Stimulated activated effector memory CD8-positive, alpha-beta T cell treated with anti-CD3 and anti-CD28 coated beads, Interleukin-12 subunit alpha, Interleukin-12 subunit beta, amount 100 ng/mL, for 72 hours (primary cell): ENCODE results near the gene GATC.
"Not testable (repeated sequence)": the region's sequence is repeated elsewhere in the genome, so short reads cannot be mapped to it uniquely, and the experiment has no call there.

Experiments
- ATAC-seq: fragments of 150-1000 bp; cut with Tn5 transposase; 2 replicates; pipeline ENCODE4 v1.10.0; 2021
- DNase-seq, 2 donors: peaks; one replicate each; pipeline ENCODE4 v3.0.0; 2021 to 2022; ENCODE audit warnings: low spot score in 2 of 2
- H3K27ac Mint-ChIP-seq: one replicate; pipeline ENCODE4 v1.8.0; 2022; ENCODE audit warnings: mild to moderate bottlenecking, mixed read lengths
- H3K36me3 Mint-ChIP-seq: one replicate; pipeline ENCODE4 v1.8.0; 2022; ENCODE audit warnings: mild to moderate bottlenecking, mixed read lengths
- H3K4me1 Mint-ChIP-seq: one replicate; pipeline ENCODE4 v1.8.0; 2022; ENCODE audit warnings: mixed read lengths
- H3K4me3 Mint-ChIP-seq: one replicate; pipeline ENCODE4 v1.8.0; 2022; ENCODE audit warnings: mild to moderate bottlenecking, mixed read lengths
- H3K9me3 Mint-ChIP-seq: one replicate; pipeline ENCODE4 v1.8.0; 2022; ENCODE audit warnings: mixed read lengths

GATC gene

DNA sequence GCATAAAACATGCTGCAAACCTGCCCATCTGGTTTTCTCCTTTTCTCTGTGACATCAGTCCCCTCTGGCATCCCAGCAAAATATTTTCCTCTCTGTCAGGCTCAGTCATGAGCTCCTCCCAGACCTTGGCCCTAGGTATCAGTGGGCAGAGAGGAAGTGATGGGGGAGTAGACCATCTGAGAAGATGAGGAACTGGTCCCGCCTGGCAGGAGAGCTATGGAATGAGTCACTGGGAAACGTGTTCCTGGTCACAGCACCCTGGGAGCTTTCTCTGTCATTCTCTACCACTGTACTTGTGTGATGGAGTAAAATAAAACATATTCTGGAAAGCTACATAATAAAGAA is 28.3 kb downstream of the GATC start:
- Mint-ChIP-seq H3K4me3 (no peak overlapping the region), H3K27ac (peak overlapping the region; percentile 15), H3K4me1 (peaks cover 33% of the 10 kb centered on the region), H3K9me3 (no peaks in the 10 kb centered on the region), H3K36me3 (peaks cover 3% of the 10 kb centered on the region)
- no peak for ATAC-seq
- no peak for DNase-seq

DNA sequence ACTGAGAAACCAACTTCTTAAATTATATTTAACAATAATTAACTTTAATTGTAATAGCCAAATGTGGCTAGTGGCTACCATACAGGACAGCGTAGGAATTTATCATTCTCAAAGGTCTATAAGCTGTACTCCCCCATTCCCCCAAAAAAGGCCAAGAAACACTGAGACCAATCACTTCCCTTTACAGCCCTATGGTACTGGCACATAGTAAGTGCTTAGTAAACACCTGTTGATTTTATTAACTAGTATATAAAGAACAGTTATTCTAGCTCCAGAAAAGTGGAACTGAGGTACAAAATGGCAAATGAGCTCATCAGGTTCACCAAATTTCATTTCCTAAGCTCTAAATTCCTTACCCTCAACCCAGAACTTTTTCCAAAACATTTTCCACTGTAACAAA is 29.4 kb downstream of the GATC start:
- Mint-ChIP-seq H3K36me3 (no peaks in the 10 kb centered on the region), H3K4me1 (peaks cover 33% of the 10 kb centered on the region), H3K27ac (no peak overlapping the region), H3K9me3 (no peaks in the 10 kb centered on the region), H3K4me3 (no peak overlapping the region)
- ATAC-seq (no peak), DNase-seq (no peak)

DNA sequence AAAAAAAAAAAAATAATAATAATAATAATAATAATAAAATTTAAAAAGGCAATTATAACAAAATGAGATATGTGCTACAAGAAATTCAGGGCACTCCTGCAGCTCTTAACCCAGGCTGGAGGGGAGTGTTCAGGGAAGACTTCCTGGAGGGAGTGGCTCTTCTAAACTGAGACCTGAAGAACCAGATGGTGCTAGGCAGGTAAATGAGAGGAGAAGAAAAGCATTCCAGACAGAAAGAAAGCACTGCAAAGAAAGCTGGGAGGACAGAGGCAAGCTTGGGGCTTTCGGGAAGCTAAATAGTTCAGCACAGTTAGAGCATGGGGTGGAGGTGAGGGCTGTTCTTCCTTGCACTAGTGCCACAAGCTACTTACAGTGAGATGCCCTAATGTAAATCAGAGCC is 33.2 kb downstream of the GATC start:
- Mint-ChIP-seq H3K4me3 (no peak overlapping the region), H3K36me3 (no peaks in the 10 kb centered on the region), H3K4me1 (peaks cover 42% of the 10 kb centered on the region), H3K27ac (peak overlapping the region; percentile 62), H3K9me3 (no peaks in the 10 kb centered on the region)
- DNase-seq (no peak), ATAC-seq (no peak)

DNA sequence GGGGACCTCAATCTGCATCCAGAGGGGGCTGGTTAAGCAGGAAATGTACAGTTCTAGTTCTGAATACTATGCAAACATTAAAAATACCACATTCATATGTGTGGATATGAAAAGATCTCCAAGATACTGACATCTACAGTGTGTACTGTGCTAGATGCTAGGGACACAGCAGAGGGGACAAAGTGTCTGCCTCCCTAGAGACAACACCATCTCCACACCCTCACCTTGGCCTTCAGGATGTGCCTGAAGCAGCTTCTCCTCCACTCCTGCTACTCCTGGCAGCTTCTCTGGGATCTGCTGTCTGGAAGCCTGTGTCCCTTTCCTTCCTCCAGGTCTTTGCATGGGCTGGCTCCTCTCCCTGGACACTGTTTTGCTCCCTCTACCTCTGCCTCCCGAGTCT is 34.0 kb downstream of the GATC start:
- Mint-ChIP-seq H3K4me3 (peak overlapping the region; percentile 53), H3K9me3 (no peaks in the 10 kb centered on the region), H3K36me3 (no peaks in the 10 kb centered on the region), H3K4me1 (peaks cover 36% of the 10 kb centered on the region), H3K27ac (peak overlapping the region; percentile 62)
- no peak for DNase-seq
- no peak for ATAC-seq

DNA sequence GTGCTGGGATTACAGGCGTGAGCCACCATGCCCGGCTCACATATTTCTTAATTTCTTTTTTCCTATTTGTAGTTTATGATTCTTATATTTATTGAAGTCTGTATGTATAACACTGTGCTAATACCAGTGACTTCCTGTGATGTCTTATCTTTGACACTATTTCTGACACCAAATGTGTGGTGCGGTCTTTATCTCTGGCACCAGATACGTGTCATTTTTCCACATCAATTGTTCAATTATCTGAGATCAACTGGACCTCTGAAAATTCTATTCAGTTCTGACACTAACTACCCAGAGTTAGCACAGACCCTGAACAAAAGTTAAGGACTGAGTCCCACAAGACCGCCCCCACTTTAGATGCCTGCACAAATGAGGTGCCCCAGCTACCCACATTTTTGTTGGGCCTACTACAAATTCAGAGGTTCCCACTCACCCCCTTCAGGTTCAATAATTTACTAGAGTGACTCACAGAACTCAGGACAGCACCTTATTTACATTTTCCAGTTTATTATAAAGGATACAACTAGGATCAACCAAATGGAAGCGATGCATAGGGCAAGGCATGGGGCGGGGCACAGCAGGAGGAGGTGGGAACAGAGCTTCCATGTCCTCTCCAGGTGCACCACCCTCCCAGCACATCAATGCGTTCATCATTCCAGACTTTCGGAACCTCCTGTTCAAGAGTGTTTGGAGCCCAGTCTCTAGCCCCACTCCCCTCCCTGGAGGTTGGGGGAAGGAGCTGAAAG is 35.0 kb downstream of the GATC start:
- H3K27ac Mint-ChIP-seq: peak overlapping the region; percentile 62
- ATAC-seq (peak; percentile 73), DNase-seq (no peak)

DNA sequence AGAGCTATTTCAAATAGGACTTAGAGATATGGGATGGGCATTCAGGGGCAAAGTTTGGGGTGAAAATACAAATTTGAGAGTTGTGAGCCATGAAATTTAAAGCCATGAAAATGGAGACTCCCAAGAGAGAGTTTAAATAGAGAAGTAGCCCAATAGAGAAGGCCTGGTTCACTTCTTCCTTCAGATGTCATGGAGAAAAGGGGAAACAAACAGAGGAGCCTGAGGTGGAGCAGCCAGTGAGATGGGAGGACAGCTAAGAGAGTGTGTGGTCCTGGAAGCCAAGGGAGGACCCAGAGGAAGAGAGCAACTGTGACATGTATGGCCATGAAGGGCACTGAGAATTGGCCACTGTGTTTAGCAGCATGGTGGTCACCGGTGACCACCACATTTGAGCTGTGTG is 37.4 kb downstream of the GATC start:
- DNase-seq (no peak), ATAC-seq (no peak)
- Mint-ChIP-seq H3K9me3 (no peaks in the 10 kb centered on the region), H3K4me1 (peaks cover 36% of the 10 kb centered on the region), H3K36me3 (no peaks in the 10 kb centered on the region), H3K4me3 (no peak overlapping the region), H3K27ac (peak overlapping the region; percentile 4)

More for the DNA sequence above, 35.0 kb downstream of the GATC start:
- H3K9me3 Mint-ChIP-seq: no peaks in the 10 kb centered on the region
- peaks cover 36% of the 10 kb centered on the region for H3K4me1 Mint-ChIP-seq
- no peaks in the 10 kb centered on the region for H3K36me3 Mint-ChIP-seq
- peak overlapping the region; percentile 53 for H3K4me3 Mint-ChIP-seq

DNA sequence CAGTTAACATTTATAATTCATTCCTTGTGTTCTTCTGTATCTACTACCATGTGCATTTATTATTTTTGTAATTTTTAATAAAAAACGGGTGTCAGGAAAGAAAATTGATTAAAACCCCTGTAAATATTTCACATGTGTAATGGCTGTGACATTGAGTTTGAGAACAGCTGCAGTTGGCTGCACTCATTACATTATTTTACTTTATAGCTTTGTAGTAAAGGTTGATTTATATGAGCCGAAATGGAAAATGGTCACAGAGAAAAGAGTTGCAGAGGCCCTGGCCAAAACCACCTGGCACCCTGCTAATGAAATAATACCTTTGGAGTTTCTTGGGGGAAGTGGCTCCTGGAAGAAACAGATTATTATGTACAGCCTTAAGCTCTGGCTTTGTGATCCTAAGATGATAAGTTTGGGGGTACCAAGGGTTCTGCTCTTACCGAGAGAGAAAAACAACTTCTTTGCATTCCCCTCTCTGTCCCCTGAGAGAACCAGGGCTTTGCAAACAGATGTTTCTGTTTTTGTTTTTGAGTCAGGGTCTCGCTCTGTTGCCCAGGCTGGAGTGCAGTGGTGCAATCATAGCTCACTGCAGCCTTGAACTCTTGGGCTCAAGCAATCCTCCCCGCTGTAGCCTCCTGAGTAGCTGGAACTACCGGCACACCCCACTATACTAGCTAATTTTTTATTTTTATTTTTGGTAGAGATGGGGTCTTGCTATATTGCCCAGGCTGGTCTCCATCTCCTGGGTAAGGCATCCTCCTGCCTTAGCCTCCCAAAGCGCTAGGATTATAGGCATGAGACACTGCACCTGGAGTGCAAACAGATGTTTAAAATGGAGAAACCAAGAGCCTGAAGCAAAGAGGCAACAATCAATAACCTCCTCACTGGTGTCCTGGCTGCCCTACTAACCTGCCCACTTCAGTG is 40.0 kb downstream of the GATC start:
- ATAC-seq (no peak), DNase-seq (no peak)
- Mint-ChIP-seq H3K27ac (no peak overlapping the region), H3K9me3 (no peaks in the 10 kb centered on the region), H3K4me1 (peaks cover 15% of the 10 kb centered on the region), H3K4me3 (no peak overlapping the region), H3K36me3 (no peaks in the 10 kb centered on the region)

DNA sequence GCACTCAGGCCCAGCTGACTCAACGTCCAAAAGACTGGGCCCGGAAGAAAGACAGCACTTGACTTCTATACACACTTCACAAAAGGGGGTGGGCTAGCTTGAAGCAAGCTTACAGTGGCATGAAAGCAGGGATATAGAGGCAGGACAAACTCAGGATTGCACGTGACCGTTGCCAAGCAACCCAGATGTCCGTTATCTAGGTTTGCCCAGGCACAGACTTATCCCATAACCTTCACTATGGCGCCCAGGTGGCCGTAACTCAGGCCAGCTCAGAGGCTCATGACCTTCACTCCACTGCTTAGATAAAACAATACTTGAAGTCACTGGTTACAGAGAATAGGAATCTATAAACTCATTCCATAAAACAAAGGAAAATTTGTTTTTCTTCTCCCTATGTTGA is 41.3 kb downstream of the GATC start:
- not testable (repeated sequence) for DNase-seq, H3K9me3 Mint-ChIP-seq, ATAC-seq, H3K27ac Mint-ChIP-seq, H3K4me1 Mint-ChIP-seq, H3K36me3 Mint-ChIP-seq, H3K4me3 Mint-ChIP-seq

DNA sequence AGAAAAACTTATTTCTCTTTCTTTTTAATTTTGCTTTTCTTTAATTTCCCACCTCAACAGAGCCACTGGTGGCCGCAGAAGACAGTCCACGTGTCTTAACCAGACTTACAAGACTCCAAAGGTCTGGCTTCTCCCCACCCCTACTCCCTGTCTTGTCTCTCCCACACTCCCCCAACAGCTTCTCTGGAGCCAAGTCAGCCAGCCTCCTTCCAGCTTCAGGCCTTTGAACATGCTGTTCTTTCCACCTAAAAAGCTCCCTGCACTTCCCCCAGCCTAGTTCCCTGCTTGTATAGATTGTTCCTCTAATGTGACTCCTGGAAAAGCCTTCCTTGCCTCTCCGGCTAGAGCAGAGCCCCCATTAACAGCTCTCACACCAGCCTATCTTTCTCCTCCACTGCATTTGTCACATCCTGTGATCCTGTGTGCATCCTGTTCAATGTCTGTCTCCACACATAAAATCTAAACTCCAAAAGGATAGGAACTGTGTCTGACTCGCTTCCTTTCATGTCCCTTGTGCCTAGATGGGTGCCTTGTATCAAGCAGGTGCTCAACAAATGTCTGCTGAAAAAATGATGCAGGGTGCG is 41.9 kb downstream of the GATC start:
- Mint-ChIP-seq H3K9me3 (no peaks in the 10 kb centered on the region), H3K27ac (no peak overlapping the region), H3K4me1 (peaks cover 7% of the 10 kb centered on the region), H3K36me3 (no peaks in the 10 kb centered on the region), H3K4me3 (no peak overlapping the region)
- no peak for DNase-seq
- ATAC-seq: no peak

DNA sequence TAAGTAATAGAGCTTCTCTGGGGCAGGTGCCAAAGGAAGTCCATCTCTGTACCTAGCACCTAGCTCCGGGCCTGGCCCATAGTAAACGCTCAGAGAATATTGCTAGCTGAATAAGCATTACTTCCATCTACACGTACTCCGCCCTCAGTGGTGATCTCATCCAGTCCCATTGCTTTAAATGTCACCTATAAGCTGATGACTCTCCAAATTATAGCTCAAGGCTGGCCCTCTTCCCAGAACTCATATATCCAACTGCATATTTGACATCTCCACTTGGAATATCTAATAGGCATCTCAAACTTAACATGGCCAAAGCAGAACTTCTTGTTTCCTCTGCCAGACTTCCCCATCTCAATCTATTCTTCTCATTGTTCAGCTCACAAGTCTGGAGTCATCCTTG is 42.8 kb downstream of the GATC start:
- Mint-ChIP-seq H3K36me3 (no peaks in the 10 kb centered on the region), H3K9me3 (no peaks in the 10 kb centered on the region), H3K4me1 (peaks cover under 1% of the 10 kb centered on the region), H3K27ac (no peak overlapping the region), H3K4me3 (no peak overlapping the region)
- DNase-seq: no peak
- ATAC-seq: no peak

DNA sequence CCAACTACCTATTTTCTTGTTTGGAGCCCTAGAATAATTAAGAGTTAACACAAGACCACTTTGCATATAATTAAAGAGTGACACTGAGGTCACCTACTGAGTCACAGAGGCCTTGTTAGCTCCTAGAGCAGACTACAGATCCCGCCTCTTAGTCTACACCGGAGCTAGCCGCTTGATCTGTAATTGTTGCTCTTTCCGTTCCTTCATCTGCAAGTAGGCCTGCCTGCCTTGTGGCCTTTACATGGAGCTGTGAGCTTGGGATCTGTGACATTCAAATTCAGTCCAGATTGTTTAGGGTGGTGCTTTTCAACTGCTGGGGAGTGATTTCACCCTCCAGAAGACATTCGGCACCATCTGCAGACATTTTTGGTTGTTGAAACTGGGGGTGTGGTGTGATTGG is 44.1 kb downstream of the GATC start:
- Mint-ChIP-seq H3K27ac (peak overlapping the region; percentile 69), H3K36me3 (no peaks in the 10 kb centered on the region), H3K9me3 (no peaks in the 10 kb centered on the region), H3K4me1 (peaks cover 6% of the 10 kb centered on the region), H3K4me3 (no peak overlapping the region)
- DNase-seq: no peak
- no peak for ATAC-seq

DNA sequence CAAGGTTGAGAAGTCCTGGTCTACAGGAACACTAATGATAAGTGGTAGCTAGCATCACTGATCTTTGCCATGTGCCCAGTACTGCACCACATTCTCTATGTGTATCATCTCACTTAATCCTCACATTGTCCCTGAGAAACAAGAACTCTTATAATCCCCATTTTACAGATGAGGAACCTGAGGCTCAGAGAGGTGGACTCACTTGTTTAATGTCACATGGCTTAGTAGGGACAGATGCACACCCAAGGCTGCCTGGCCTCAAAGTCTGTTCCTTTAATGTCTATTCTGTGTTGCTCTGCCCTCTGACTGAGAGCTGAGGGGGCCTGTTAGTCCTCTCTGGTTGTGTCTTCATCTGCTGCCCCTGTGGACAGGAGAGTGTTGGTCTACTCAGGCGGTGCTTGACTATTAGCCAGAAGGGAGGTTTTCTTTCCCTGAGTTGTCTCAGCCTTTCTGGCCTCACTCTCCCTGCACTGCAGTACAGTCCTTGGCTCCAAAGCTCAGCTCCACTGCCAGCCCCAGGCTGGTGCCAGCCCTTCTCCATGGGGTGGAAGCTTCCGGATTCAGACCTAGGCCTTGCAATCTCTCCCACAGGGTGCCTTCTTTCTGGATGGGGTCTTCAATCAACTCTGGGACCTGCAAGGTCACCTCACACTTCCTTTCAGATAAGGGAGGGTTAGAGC is 44.7 kb downstream of the GATC start:
- H3K4me1 Mint-ChIP-seq: peaks cover 11% of the 10 kb centered on the region
- no peak for DNase-seq
- H3K4me3 Mint-ChIP-seq: no peak overlapping the region
- peaks cover 6% of the 10 kb centered on the region for H3K36me3 Mint-ChIP-seq
- no peak for ATAC-seq
- peak overlapping the region; percentile 69 for H3K27ac Mint-ChIP-seq
- no peaks in the 10 kb centered on the region for H3K9me3 Mint-ChIP-seq

DNA sequence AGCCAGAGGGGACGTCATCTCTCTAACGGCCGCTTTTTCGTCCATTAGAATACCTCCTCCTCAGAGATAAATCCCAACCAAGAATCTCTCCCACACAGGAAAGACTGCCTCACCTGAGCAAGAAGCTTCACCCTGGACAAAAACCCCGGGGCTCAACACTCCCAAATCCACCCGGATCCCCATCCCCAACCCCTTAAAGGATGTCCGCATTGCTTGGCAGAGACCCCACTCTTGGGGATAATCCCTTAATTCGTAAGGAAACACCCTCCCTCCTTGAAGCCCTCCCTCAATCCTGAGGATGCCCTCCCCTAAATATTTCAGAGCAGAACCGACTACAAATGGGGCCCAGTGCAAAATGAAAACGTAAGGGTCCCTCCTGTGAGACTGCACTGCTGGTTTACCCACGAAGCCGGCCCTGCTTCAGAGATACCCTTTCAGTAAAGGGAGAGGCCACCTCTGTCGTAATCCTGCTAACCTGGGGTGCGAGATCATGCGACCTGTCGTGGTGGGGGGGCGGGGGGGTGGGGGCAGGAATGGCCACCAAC is 49.0 kb downstream of the GATC start:
- peak overlapping the region; percentile 87 for H3K4me3 Mint-ChIP-seq
- DNase-seq: peak in 1 of 2 donors; percentile 51
- peaks cover 35% of the 10 kb centered on the region for H3K4me1 Mint-ChIP-seq
- H3K36me3 Mint-ChIP-seq: peaks cover 49% of the 10 kb centered on the region
- H3K27ac Mint-ChIP-seq: peak overlapping the region; percentile 84
- ATAC-seq: peak; percentile 3
- no peaks in the 10 kb centered on the region for H3K9me3 Mint-ChIP-seq

DNA sequence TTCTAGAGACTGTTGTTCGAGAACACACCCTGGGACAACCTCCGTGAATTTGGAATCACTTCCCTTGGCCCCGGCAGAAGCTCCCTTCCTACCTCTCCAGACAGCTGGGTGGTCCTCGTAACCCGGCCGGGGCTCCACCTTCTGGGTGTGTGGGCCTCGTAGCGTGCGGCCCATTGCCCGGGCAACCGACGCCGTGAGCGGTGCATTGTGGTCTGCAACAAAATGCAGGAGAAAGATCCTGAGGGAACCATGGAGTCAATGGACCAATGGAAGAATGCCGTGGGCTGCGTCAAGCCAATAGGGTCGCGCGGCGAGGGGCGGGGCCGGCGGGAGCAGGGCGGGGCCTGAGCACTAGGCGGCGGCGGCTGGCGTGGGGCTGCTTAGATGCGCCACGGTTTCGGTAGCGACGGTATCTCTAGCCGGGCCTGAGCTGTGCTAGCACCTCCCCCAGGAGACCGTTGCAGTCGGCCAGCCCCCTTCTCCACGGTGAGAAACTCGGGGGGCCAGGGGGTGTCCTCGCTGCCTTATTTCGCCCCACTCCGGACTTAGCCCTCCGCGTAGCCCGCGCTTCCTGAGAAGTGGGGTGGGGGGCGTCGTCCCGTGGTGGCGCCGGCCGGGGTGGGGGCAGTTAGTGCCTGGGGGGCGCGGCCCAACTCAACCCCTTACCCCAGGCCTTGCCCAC is 49.6 kb downstream of the GATC start, which contains the start of gene DYNLL1:
Gene DYNLL1 (plus strand): TSS at position 383 of the 682 bp plus-strand sequence. CDS start 309 bp downstream, outside the sequence.
- H3K36me3 Mint-ChIP-seq: peaks cover 55% of the 10 kb centered on the region
- peak; percentile 97 for ATAC-seq
- no peaks in the 10 kb centered on the region for H3K9me3 Mint-ChIP-seq
- H3K4me3 Mint-ChIP-seq: peak within 1 kb of the TSS; percentile 87
- H3K27ac Mint-ChIP-seq: peak within 1 kb of the TSS; percentile 84
- peak; percentile 95 to 99 for DNase-seq
- peaks cover 41% of the 10 kb centered on the region for H3K4me1 Mint-ChIP-seq
